ES-I3 (cell line): ENCODE data around the gene PIGH.
"Not testable (repeated sequence)": the region's sequence is repeated elsewhere in the genome, so short reads cannot be mapped to it uniquely, and the experiment has no call there.

Experiments
- H3K36me3 ChIP-seq: 2 replicates; pipeline ENCODE4 v1.6.1; 2013; ENCODE audit warnings: mild to moderate bottlenecking, low read length, control low read depth, moderate library complexity; ENCODE audit not compliant: insufficient read depth
- H3K4me1 ChIP-seq: 2 replicates; pipeline ENCODE4 v1.6.1; 2013; ENCODE audit warnings: mild to moderate bottlenecking, control low read depth, low read length; ENCODE audit not compliant: insufficient read depth
- H3K9ac ChIP-seq: 2 replicates; pipeline ENCODE4 v1.6.1; 2013; ENCODE audit warnings: low read depth, mild to moderate bottlenecking, low read length, moderate library complexity
- H3K9me3 ChIP-seq: 2 replicates; pipeline ENCODE4 v1.6.1; 2013; ENCODE audit warnings: mild to moderate bottlenecking, low read length, moderate library complexity; ENCODE audit not compliant: control insufficient read depth, insufficient read depth

The PIGH gene

GRCh38 chr14:67562025-67562775 is 37.9 kb downstream of the PIGH start:
- H3K4me1 ChIP-seq = peaks cover 14% of the 10 kb centered on the region; the same call in 1 of the 2 replicates
- H3K36me3 ChIP-seq = peaks cover 12% of the 10 kb centered on the region
- no peaks in the 10 kb centered on the region for H3K9me3 ChIP-seq
- H3K9ac ChIP-seq = no peak overlapping the region

- Histone ChIP-seq H3K9me3 (no peaks in the 10 kb centered on the region), H3K36me3 (peaks cover 12% of the 10 kb centered on the region), H3K4me1 (peaks cover 11% of the 10 kb centered on the region; the same call in 1 of the 2 replicates), H3K9ac (no peak overlapping the region)
These were observed 40.4 kb downstream of the PIGH start for GRCh38 chr14:67559639-67560038.

GRCh38 chr14:67557656-67558055 is 42.4 kb downstream of the PIGH start:
- Histone ChIP-seq H3K4me1 (peaks cover 11% of the 10 kb centered on the region; the same call in 1 of the 2 replicates), H3K9me3 (no peaks in the 10 kb centered on the region), H3K9ac (no peak overlapping the region), H3K36me3 (peaks cover 12% of the 10 kb centered on the region)

- Histone ChIP-seq H3K4me1 (peaks cover 11% of the 10 kb centered on the region; the same call in 1 of the 2 replicates), H3K9ac (no peak overlapping the region), H3K36me3 (peaks cover 12% of the 10 kb centered on the region), H3K9me3 (no peaks in the 10 kb centered on the region)
These were observed 43.0 kb downstream of the PIGH start for GRCh38 chr14:67557118-67557517.

- no peaks in the 10 kb centered on the region for H3K9me3 ChIP-seq
- H3K4me1 ChIP-seq = peaks cover 11% of the 10 kb centered on the region; the same call in 1 of the 2 replicates
- H3K36me3 ChIP-seq = peaks cover 12% of the 10 kb centered on the region
These were observed 43.4 kb downstream of the PIGH start for GRCh38 chr14:67556671-67557070.

GRCh38 chr14:67555518-67556090 is 44.5 kb downstream of the PIGH start:
- H3K9me3 ChIP-seq = no peaks in the 10 kb centered on the region
- H3K9ac ChIP-seq = no peak overlapping the region
- peaks cover 9% of the 10 kb centered on the region; the same call in 1 of the 2 replicates for H3K36me3 ChIP-seq
- peaks cover 11% of the 10 kb centered on the region; the same call in 1 of the 2 replicates for H3K4me1 ChIP-seq

More at GRCh38 chr14:67556671-67557070, 43.4 kb downstream of the PIGH start:
- H3K9ac ChIP-seq = no peak overlapping the region

- H3K36me3 ChIP-seq = peaks cover 7% of the 10 kb centered on the region; the same call in 1 of the 2 replicates
- peaks cover 12% of the 10 kb centered on the region; the same call in 1 of the 2 replicates for H3K4me1 ChIP-seq
- H3K9ac ChIP-seq = no peak overlapping the region
- no peaks in the 10 kb centered on the region for H3K9me3 ChIP-seq
These were observed 45.7 kb downstream of the PIGH start for GRCh38 chr14:67554341-67554740.

- Histone ChIP-seq H3K9me3 (no peaks in the 10 kb centered on the region), H3K36me3 (0 out of 2 replicates have a peak, but pooled peaks cover 6% of the 10 kb centered on the region), H3K9ac (no peak overlapping the region), H3K4me1 (peaks cover 4% of the 10 kb centered on the region; the same call in 1 of the 2 replicates)
These were observed 46.5 kb downstream of the PIGH start for GRCh38 chr14:67553547-67553946.

- peaks cover 3% of the 10 kb centered on the region; the same call in 1 of the 2 replicates for H3K4me1 ChIP-seq
- H3K36me3 ChIP-seq = no peaks in the 10 kb centered on the region
- no peaks in the 10 kb centered on the region for H3K9me3 ChIP-seq
- H3K9ac ChIP-seq = no peak overlapping the region
These were observed 48.1 kb downstream of the PIGH start for GRCh38 chr14:67551940-67552339.

GRCh38 chr14:67551123-67551522 is 48.9 kb downstream of the PIGH start:
- no peaks in the 10 kb centered on the region for H3K9me3 ChIP-seq
- 0 out of 2 replicates have a peak, but pooled peaks cover 3% of the 10 kb centered on the region for H3K4me1 ChIP-seq
- H3K9ac ChIP-seq = no peak overlapping the region
- no peaks in the 10 kb centered on the region for H3K36me3 ChIP-seq

- Histone ChIP-seq H3K36me3 (peaks cover 4% of the 10 kb centered on the region; the same call in 1 of the 2 replicates), H3K9me3 (no peaks in the 10 kb centered on the region), H3K4me1 (0 out of 2 replicates have a peak, but pooled peaks cover 3% of the 10 kb centered on the region), H3K9ac (no peak overlapping the region)
These were observed 50.3 kb downstream of the PIGH start for GRCh38 chr14:67549734-67550133.

- Histone ChIP-seq H3K4me1 (0 out of 2 replicates have a peak, but pooled peaks cover 4% of the 10 kb centered on the region), H3K9ac (no peak overlapping the region), H3K9me3 (no peaks in the 10 kb centered on the region), H3K36me3 (peaks cover 6% of the 10 kb centered on the region)
These were observed 52.8 kb downstream of the PIGH start for GRCh38 chr14:67547224-67547780.

- H3K9ac ChIP-seq = no peak overlapping the region
- H3K4me1 ChIP-seq = peaks cover 21% of the 10 kb centered on the region
- peaks cover 6% of the 10 kb centered on the region for H3K36me3 ChIP-seq
- no peaks in the 10 kb centered on the region for H3K9me3 ChIP-seq
These were observed 55.5 kb downstream of the PIGH start for GRCh38 chr14:67544590-67544989.

- not testable (repeated sequence) for H3K36me3 ChIP-seq, H3K9ac ChIP-seq, H3K9me3 ChIP-seq
- peaks cover 30% of the 10 kb centered on the region for H3K4me1 ChIP-seq
These were observed 57.4 kb downstream of the PIGH start for GRCh38 chr14:67542620-67543019.
